PFSK-1 (cell line): ENCODE measurements around the gene UBR4.

ENCODE experiments used
- POLR2AphosphoS5 ChIP-seq: IDR thresholded peaks from 2 replicates; pipeline ENCODE4 v1.6.1; 2012; ENCODE audit warnings: low read depth, mild to moderate bottlenecking, control low read depth, low read length, moderate library complexity
- REST ChIP-seq, 2 experiments: IDR thresholded peaks; 2 replicates each; pipeline versions ENCODE4 v1.6.1 to v1.8.0; 2011 to 2012; ENCODE audit warnings: low read depth in 2 of 2, low read length in 2 of 2, control low read depth in 1 of 2, inconsistent platforms in 1 of 2, mild to moderate bottlenecking in 1 of 2, moderate library complexity in 1 of 2; ENCODE audit not compliant: insufficient read depth in 1 of 2
- TAF1 ChIP-seq: IDR thresholded peaks from 2 replicates; pipeline ENCODE4 v1.6.1; 2012; ENCODE audit warnings: low read length, control low read depth, borderline replicate concordance; ENCODE audit not compliant: insufficient read depth

- TF ChIP-seq TAF1, result no peak
- no peak for TF ChIP-seq POLR2AphosphoS5
- no peak for TF ChIP-seq REST (IDR thresholded peaks at IDR 0.05; ENCODE audit: insufficient read depth in 1 of 2, low read depth in 2 of 2, low read length in 2 of 2)
Measured at GRCh38 chr1:19055701-19056100, 154.4 kb downstream of the UBR4 start.
